Esophagus squamous epithelium (tissue), 4 donors: ENCODE results near the gene L2HGDH.

Experiments
- POLR2A ChIP-seq, 4 donors: fragments of 450-650 bp; IDR thresholded peaks; one replicate each; pipeline ENCODE4 v1.6.1; 2017; ENCODE audit warnings: antibody characterized with exemption in 4 of 4, mild to moderate bottlenecking in 4 of 4, moderate library complexity in 3 of 4
- TF ChIP-seq, protein P1 (sequence below), 6 experiments: fragments of 450-650 bp in 4 of 6; fragments of 200-600 bp in 2 of 6; sonication (generic) in 2 of 6; IDR thresholded peaks; one replicate each; pipeline ENCODE4 v1.5.1; 2016 to 2019; ENCODE audit warnings: antibody characterized with exemption in 6 of 6, mild to moderate bottlenecking in 4 of 6, moderate library complexity in 4 of 6

GRCh38 chr14:50232276-50232642 is 79.8 kb downstream of the L2HGDH start:
- TF ChIP-seq POLR2A (IDR thresholded peaks at IDR 0.05): no peak
- TF ChIP-seq, protein P1, sequence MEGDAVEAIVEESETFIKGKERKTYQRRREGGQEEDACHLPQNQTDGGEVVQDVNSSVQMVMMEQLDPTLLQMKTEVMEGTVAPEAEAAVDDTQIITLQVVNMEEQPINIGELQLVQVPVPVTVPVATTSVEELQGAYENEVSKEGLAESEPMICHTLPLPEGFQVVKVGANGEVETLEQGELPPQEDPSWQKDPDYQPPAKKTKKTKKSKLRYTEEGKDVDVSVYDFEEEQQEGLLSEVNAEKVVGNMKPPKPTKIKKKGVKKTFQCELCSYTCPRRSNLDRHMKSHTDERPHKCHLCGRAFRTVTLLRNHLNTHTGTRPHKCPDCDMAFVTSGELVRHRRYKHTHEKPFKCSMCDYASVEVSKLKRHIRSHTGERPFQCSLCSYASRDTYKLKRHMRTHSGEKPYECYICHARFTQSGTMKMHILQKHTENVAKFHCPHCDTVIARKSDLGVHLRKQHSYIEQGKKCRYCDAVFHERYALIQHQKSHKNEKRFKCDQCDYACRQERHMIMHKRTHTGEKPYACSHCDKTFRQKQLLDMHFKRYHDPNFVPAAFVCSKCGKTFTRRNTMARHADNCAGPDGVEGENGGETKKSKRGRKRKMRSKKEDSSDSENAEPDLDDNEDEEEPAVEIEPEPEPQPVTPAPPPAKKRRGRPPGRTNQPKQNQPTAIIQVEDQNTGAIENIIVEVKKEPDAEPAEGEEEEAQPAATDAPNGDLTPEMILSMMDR (IDR thresholded peaks at IDR 0.05): no peak
